ENCODE measurements around the gene GRPEL1.

DNA sequence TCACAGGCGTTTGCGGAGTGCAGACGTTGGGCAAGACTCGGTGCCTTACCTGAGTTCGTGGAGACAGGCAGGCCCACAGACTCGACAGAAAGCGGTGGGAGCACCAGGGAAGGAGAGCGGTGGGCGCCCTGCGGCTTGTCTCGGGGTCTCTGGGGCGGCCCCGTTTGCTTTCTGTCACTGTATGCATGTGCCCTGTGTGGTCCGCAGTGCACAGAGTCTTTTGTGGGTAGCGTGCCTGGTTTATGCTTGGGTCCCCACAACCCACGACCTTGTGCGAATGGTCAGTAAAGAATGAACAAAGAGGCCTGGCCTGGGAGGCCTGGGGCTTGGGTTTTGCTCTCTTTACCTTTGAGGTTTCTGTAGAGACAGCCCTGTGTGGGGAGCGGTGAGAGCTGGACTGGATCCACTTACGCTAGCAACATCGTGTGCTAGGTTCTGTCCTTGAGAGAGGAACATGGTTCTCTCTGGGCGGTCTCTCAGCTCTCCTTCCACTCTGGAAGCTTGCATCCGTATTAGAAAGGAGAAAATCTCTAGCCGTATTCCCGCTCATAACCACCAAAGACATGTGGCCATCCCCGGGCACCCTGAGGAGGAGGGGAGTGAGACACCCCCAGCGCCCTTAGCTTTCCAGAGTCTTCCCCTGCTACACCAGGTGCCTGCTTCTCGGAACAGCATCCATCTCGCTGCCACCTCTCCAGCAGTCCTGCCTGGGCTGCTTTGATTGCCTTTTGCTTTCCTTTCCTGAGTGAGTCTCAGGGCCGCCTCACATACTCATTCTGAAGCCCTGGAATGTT is 23.5 kb downstream of the GRPEL1 start:
- TF ChIP-seq, protein P1, sequence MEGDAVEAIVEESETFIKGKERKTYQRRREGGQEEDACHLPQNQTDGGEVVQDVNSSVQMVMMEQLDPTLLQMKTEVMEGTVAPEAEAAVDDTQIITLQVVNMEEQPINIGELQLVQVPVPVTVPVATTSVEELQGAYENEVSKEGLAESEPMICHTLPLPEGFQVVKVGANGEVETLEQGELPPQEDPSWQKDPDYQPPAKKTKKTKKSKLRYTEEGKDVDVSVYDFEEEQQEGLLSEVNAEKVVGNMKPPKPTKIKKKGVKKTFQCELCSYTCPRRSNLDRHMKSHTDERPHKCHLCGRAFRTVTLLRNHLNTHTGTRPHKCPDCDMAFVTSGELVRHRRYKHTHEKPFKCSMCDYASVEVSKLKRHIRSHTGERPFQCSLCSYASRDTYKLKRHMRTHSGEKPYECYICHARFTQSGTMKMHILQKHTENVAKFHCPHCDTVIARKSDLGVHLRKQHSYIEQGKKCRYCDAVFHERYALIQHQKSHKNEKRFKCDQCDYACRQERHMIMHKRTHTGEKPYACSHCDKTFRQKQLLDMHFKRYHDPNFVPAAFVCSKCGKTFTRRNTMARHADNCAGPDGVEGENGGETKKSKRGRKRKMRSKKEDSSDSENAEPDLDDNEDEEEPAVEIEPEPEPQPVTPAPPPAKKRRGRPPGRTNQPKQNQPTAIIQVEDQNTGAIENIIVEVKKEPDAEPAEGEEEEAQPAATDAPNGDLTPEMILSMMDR (tag by site-specific recombination; IDR thresholded peaks at IDR 0.05), result no peak
- no peak for TF ChIP-seq ZFP41 (tag by site-specific recombination; IDR thresholded peaks at IDR 0.05; ENCODE audit: borderline replicate concordance)

Data from HEK293 (cell line).